Neutrophil (primary cell): ENCODE measurements around the gene EYA3.

Experiments used
- H3K27ac ChIP-seq: fragments of 200-600 bp; sonication (generic); 2 replicates; pipeline ENCODE4 v1.5.1; 2016; ENCODE audit warnings: mild to moderate bottlenecking, moderate library complexity
- H3K27me3 ChIP-seq: fragments of 200-600 bp; sonication (generic); 2 replicates; pipeline ENCODE4 v1.6.0; 2016; ENCODE audit warnings: mild to moderate bottlenecking
- H3K36me3 ChIP-seq: fragments of 200-600 bp; sonication (generic); 2 replicates; pipeline ENCODE4 v1.5.1; 2017
- H3K4me1 ChIP-seq, 2 experiments: fragments of 200-600 bp in 1 of 2; sonication (generic) in 1 of 2; 1 replicate in 1 of 2; 2 replicates in 1 of 2; pipeline versions ENCODE4 v1.5.1 to v1.6.1; 2013 to 2016; ENCODE audit warnings: low read depth in 1 of 2, low read length in 1 of 2, mild to moderate bottlenecking in 1 of 2, moderate library complexity in 1 of 2; ENCODE audit not compliant: control insufficient read depth in 1 of 2, insufficient read depth in 1 of 2
- H3K4me3 ChIP-seq, 2 experiments: fragments of 200-600 bp in 1 of 2; sonication (generic) in 1 of 2; 1 replicate in 1 of 2; 2 replicates in 1 of 2; pipeline ENCODE4 v1.5.1; 2013 to 2016; ENCODE audit warnings: low read depth in 1 of 2, low read length in 1 of 2, mild to moderate bottlenecking in 1 of 2, moderate library complexity in 1 of 2
- H3K9me3 ChIP-seq: fragments of 200-600 bp; sonication (generic); 2 replicates; pipeline ENCODE4 v1.5.1; 2016
- TF ChIP-seq, protein P1 (sequence below): fragments of 200-600 bp; sonication (generic); IDR thresholded peaks from 2 replicates; pipeline ENCODE4 v1.5.1; 2016; ENCODE audit warnings: antibody characterized with exemption

EYA3 gene

DNA sequence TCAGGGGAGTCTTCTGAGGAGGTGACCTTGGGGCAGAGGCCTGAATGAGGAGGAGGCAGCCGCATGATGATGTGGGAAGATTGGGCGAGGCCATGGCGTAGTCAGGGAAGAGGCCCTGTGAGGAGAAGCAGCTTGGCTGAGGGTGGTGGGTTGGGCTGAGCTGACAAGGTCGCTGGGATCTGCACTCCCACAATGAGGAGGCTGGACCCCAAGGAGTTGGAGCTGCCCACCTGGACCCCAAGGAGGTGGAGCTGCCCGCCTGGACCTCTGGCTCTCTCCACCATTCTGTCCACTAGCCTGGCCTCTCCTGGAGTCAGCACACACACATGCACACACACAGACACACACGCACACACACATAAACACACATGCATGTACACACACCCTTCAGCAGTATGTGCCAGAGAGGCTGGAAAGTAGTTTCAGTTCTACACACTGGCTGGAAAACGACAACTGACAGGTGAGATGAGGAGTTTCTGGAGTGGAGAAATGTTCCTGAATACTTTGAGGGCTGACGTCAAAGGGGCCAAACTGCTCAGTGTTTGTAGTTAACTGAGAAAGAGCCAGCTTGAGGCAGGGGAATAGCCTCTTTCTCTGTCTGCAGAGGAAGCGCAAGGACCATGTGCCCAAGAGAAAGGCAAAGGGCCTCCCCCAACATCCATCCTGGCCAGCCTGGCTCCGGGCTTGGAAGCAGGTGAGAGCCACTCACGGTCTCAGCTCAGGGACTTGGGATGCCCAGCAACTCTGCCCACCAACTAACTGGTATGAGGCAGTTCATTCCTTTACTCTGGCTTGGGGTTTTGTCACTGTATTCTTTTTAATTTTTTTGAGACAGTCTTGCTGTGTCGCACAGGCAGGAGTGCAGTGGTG lies 146.5 kb downstream of the EYA3 start:
- Histone ChIP-seq H3K27ac (peak overlapping the region; percentile 91), H3K4me1 (peaks cover 61 to 66% of the 10 kb centered on the region in 2 experiments), H3K36me3 (no peaks in the 10 kb centered on the region), H3K27me3 (no peaks in the 10 kb centered on the region), H3K9me3 (no peaks in the 10 kb centered on the region), H3K4me3 (peak overlapping the region in 1 of 2 experiments; percentile 2)
- TF ChIP-seq, protein P1, sequence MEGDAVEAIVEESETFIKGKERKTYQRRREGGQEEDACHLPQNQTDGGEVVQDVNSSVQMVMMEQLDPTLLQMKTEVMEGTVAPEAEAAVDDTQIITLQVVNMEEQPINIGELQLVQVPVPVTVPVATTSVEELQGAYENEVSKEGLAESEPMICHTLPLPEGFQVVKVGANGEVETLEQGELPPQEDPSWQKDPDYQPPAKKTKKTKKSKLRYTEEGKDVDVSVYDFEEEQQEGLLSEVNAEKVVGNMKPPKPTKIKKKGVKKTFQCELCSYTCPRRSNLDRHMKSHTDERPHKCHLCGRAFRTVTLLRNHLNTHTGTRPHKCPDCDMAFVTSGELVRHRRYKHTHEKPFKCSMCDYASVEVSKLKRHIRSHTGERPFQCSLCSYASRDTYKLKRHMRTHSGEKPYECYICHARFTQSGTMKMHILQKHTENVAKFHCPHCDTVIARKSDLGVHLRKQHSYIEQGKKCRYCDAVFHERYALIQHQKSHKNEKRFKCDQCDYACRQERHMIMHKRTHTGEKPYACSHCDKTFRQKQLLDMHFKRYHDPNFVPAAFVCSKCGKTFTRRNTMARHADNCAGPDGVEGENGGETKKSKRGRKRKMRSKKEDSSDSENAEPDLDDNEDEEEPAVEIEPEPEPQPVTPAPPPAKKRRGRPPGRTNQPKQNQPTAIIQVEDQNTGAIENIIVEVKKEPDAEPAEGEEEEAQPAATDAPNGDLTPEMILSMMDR = no peak

DNA sequence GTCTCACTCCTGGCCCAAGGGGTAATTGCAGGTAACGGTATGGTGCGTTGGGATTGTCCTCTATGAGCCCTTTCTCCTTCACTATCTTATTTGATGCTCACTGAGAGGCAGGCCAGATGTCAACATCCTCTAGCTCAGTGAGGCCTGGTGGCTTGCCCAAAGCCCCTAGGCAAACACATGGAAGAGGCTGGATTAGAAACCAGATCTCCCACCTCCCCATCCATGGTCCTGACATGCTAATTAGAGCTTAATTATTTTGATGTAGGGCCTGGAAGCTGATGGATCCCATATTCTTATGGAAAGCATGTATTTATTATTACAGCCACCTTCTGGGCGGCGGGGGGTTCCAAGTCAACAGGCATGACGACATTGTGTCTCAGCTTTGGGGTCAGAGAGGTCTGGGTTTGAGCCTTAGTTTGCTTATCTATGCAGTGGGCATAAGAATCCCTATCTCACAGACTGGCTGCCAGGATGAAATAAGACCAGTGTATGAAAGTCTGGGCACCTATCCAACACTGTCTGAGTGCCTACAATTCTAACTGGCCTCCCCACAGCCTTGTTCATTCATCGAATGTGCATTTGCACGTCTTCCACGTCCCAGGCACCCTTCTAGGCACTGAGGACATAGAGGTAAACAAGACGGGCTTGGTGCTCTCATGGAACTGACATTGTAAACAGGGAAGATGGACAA lies 147.4 kb downstream of the EYA3 start:
- Histone ChIP-seq H3K4me3 (peak overlapping the region in 1 of 2 experiments; percentile 2), H3K27me3 (peaks cover under 1% of the 10 kb centered on the region), H3K4me1 (peaks cover 61 to 68% of the 10 kb centered on the region in 2 experiments), H3K9me3 (no peaks in the 10 kb centered on the region), H3K36me3 (no peaks in the 10 kb centered on the region), H3K27ac (peak overlapping the region; percentile 91)
- TF ChIP-seq, protein P1 = no peak

DNA sequence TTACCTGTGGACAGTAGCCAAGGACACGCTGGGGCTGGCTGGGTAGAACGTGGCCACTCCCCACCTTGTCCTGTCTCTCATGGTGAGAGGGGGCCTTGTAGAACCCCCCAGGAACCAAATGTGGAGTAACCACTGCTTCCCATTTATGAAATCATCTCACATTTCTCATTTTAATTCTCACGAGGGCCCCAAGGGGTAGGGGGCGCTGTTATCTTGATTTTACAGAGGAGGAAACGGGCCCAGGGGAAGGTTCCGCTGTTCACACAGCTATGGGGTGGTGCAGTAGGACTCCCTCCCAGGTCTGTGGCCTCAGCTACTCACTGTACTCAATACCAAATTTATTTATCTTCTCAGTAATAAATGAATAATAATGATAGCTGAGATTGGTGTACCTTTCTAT lies 148.1 kb downstream of the EYA3 start:
- Histone ChIP-seq H3K27me3 (peaks cover 6% of the 10 kb centered on the region), H3K27ac (peak overlapping the region; percentile 91), H3K9me3 (no peaks in the 10 kb centered on the region), H3K4me1 (peaks cover 57 to 68% of the 10 kb centered on the region in 2 experiments), H3K4me3 (peak overlapping the region in 1 of 2 experiments; percentile 2), H3K36me3 (no peaks in the 10 kb centered on the region)
- TF ChIP-seq, protein P1 = peak; percentile 78

DNA sequence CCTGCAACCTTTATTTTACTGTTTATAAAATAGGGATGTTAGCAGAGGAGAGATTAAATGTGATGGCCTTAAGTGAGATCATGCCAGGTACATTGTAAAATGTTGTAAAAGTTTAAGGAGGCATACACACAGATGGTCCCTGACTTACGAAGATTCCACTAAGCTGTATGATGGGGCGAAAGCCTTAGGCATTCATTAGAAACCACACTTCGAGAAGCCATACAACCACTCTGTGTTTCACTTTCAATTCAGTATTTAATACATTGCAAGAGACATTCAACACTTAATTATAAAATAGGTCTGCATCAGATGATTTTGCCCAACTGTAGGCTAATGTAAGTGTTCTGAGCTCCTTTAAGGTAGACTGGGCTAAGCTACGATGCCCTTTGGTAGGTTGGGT lies 149.9 kb downstream of the EYA3 start:
- Histone ChIP-seq H3K9me3 (no peaks in the 10 kb centered on the region), H3K27me3 (peaks cover 6% of the 10 kb centered on the region), H3K27ac (no peak overlapping the region), H3K36me3 (no peaks in the 10 kb centered on the region), H3K4me3 (no peak overlapping the region), H3K4me1 (peaks cover 51 to 58% of the 10 kb centered on the region in 2 experiments)
- TF ChIP-seq, protein P1 = no peak

DNA sequence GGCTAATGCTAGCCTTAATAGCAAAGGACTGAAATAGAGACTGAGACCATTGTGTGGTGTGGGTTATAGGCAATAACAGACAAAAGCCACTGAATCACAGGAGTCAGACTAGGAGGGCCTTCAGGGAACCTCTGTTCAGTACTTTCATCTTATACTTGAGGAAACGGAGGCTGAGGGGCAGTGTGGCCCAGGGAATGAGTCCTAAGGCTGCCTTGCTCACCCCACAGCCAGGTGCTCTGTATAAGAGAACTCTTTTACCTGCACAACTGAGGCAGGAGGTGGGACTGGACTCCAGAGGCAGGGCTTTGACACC lies 150.9 kb downstream of the EYA3 start:
- Histone ChIP-seq H3K9me3 (no peaks in the 10 kb centered on the region), H3K4me1 (peaks cover 41 to 48% of the 10 kb centered on the region in 2 experiments), H3K27ac (no peak overlapping the region), H3K36me3 (no peaks in the 10 kb centered on the region), H3K27me3 (peaks cover 6% of the 10 kb centered on the region), H3K4me3 (no peak overlapping the region)
- TF ChIP-seq, protein P1 = no peak
